HepG2 (cell line): ENCODE measurements around the gene CENPB. TPM values are rescaled to one million over a fixed set of nuclear protein-coding genes. Genes with fewer than 3 reads are reported as not detected.

Experiments used
- CC2D1A ChIP-seq: sonication (generic); formaldehyde crosslinking; IDR thresholded peaks from 2 replicates; pipeline ENCODE4 v1.8.1; 2023; ENCODE audit warnings: mild to moderate bottlenecking, missing genetic modification reagents
- DBP ChIP-seq: sonication (generic); formaldehyde crosslinking; IDR thresholded peaks from 2 replicates; pipeline ENCODE4 v1.4.0; 2020; ENCODE audit warnings: missing genetic modification reagents; ENCODE audit errors: not compliant biosample characterization
- HNRNPK ChIP-seq: fragments of 200-400 bp; formaldehyde crosslinking; IDR thresholded peaks from 2 replicates; pipeline ENCODE4 v1.6.1; 2018; ENCODE audit warnings: low read length, low read depth, moderate library complexity, mild to moderate bottlenecking; ENCODE audit not compliant: poor library complexity, severe bottlenecking
- HOXA3 ChIP-seq: sonication (generic); formaldehyde crosslinking; IDR thresholded peaks from 2 replicates; pipeline ENCODE4 v1.5.0; 2020; ENCODE audit warnings: missing genetic modification reagents
- IRF2 ChIP-seq: IDR thresholded peaks from 2 replicates; pipeline ENCODE4 v1.6.1; 2018; ENCODE audit warnings: missing genetic modification reagents, missing compliant biosample characterization
- KDM2A ChIP-seq: sonication (generic); formaldehyde crosslinking; IDR thresholded peaks from 2 replicates; pipeline ENCODE4 v1.4.0; 2020; ENCODE audit warnings: low read depth, missing genetic modification reagents, borderline replicate concordance
- KMT2A ChIP-seq: sonication (generic); formaldehyde crosslinking; IDR thresholded peaks from 2 replicates; pipeline ENCODE4 v1.4.0; 2020; ENCODE audit warnings: missing genetic modification reagents
- MEF2D ChIP-seq: sonication (generic); formaldehyde crosslinking; IDR thresholded peaks from 2 replicates; pipeline ENCODE4 v1.5.1; 2020; ENCODE audit warnings: mild to moderate bottlenecking, missing genetic modification reagents
- MIER2 ChIP-seq: IDR thresholded peaks from 2 replicates; pipeline ENCODE4 v1.6.1; 2016; ENCODE audit warnings: missing biosample characterization, missing genetic modification reagents
- MZF1 ChIP-seq: sonication (generic); formaldehyde crosslinking; IDR thresholded peaks from 2 replicates; pipeline ENCODE4 v1.8.1; 2023; ENCODE audit warnings: mild to moderate bottlenecking, missing genetic modification reagents, borderline replicate concordance
- NR1H2 ChIP-seq: sonication (generic); formaldehyde crosslinking; IDR thresholded peaks from 2 replicates; pipeline ENCODE4 v1.8.1; 2022; ENCODE audit warnings: low read depth, missing genetic modification reagents, borderline replicate concordance
- NR2F6 ChIP-seq, 2 experiments: IDR thresholded peaks; 2 replicates each; pipeline ENCODE4 v1.6.1; 2016; ENCODE audit warnings: antibody characterized with exemption in 1 of 2, mild to moderate bottlenecking in 1 of 2
- NRL ChIP-seq: sonication (generic); formaldehyde crosslinking; IDR thresholded peaks from 2 replicates; pipeline ENCODE4 v1.5.0; 2020; ENCODE audit warnings: missing genetic modification reagents, mild to moderate bottlenecking, moderate library complexity, borderline replicate concordance
- PATZ1 ChIP-seq: sonication (generic); formaldehyde crosslinking; IDR thresholded peaks from 2 replicates; pipeline ENCODE4 v1.4.0; 2020; ENCODE audit warnings: missing genetic modification reagents
- PTBP1 ChIP-seq: fragments of 200-400 bp; formaldehyde crosslinking; IDR thresholded peaks from 2 replicates; pipeline ENCODE4 v1.6.1; 2018; ENCODE audit warnings: low read length, low read depth; ENCODE audit not compliant: poor library complexity, severe bottlenecking
- RFXANK ChIP-seq: IDR thresholded peaks from 2 replicates; pipeline ENCODE4 v1.6.1; 2016
- SALL1 ChIP-seq: sonication (generic); formaldehyde crosslinking; IDR thresholded peaks from 2 replicates; pipeline ENCODE4 v1.8.0; 2022; ENCODE audit warnings: mild to moderate bottlenecking, missing genetic modification reagents
- SAP130 ChIP-seq: IDR thresholded peaks from 2 replicates; pipeline ENCODE4 v1.6.1; 2016; ENCODE audit warnings: low read depth
- STAG1 ChIP-seq: sonication (generic); formaldehyde crosslinking; IDR thresholded peaks from 2 replicates; pipeline ENCODE4 v1.4.0; 2020; ENCODE audit warnings: missing genetic modification reagents
- ZFX ChIP-seq: sonication (generic); formaldehyde crosslinking; IDR thresholded peaks from 2 replicates; pipeline ENCODE4 v1.4.0; 2020; ENCODE audit warnings: mild to moderate bottlenecking, low read depth, missing genetic modification reagents, moderate library complexity
- ZMYM3 ChIP-seq: sonication (generic); formaldehyde crosslinking; IDR thresholded peaks from 2 replicates; pipeline ENCODE4 v1.5.1; 2020; ENCODE audit warnings: mild to moderate bottlenecking, missing genetic modification reagents
- ZNF160 ChIP-seq: sonication (generic); formaldehyde crosslinking; IDR thresholded peaks from 2 replicates; pipeline ENCODE4 v1.8.0; 2022; ENCODE audit warnings: mild to moderate bottlenecking, inconsistent platforms, missing genetic modification reagents
- ZNF30 ChIP-seq: sonication (generic); formaldehyde crosslinking; IDR thresholded peaks from 2 replicates; pipeline ENCODE4 v1.5.0; 2020; ENCODE audit warnings: mild to moderate bottlenecking, missing genetic modification reagents
- ZNF441 ChIP-seq: sonication (generic); formaldehyde crosslinking; IDR thresholded peaks from 2 replicates; pipeline ENCODE4 v1.7.0; 2021; ENCODE audit warnings: missing genetic modification reagents, borderline replicate concordance
- ZNF501 ChIP-seq: sonication (generic); formaldehyde crosslinking; IDR thresholded peaks from 2 replicates; pipeline ENCODE4 v1.5.1; 2020; ENCODE audit warnings: mild to moderate bottlenecking, moderate library complexity, missing genetic modification reagents
- ZNF572 ChIP-seq: sonication (generic); formaldehyde crosslinking; IDR thresholded peaks from 2 replicates; pipeline ENCODE4 v1.5.1; 2020; ENCODE audit warnings: mild to moderate bottlenecking, missing genetic modification reagents
- ZNF574 ChIP-seq: sonication (generic); formaldehyde crosslinking; IDR thresholded peaks from 2 replicates; pipeline ENCODE4 v1.4.0; 2020; ENCODE audit warnings: missing genetic modification reagents
- polyA plus RNA-seq, 8 experiments: library from polyadenylated mRNA; depleted of rRNA in 3 of 8; stranded (reverse) in 7 of 8; unstranded in 1 of 8; fragments of >200 nt; fragmentation: Illumina TruSeq in 4 of 8; extraction: Trizol in 4 of 8; gene quantifications; 2 replicates each; pipeline versions ENCODE4 v1.2.1 to v1.2.3, GENCODE V29; 2011 to 2016; ENCODE audit warnings: low read depth in 4 of 8, missing spikeins in 1 of 8, mixed read lengths in 1 of 8; ENCODE audit not compliant: insufficient read depth in 1 of 8
- total RNA-seq, 5 experiments: library from RNA; depleted of rRNA; stranded (reverse); fragments of >200 nt; fragmentation: Illumina TruSeq; extraction: Trizol; gene quantifications; 2 replicates each; pipeline ENCODE4 v1.2.3, GENCODE V29; 2016; ENCODE audit warnings: low read depth in 1 of 5

The CENPB gene
- total and polyA plus RNA-seq, 2 of the 13 experiments (the other 11 are each of a cell fraction or from before 2014, with no cell fraction given) = 10.4 to 54.5 TPM

GRCh38 chr20:3753098-3753497, 33.4 kb downstream of the CENPB start (continued):
- TF ChIP-seq NRL (CRISPR knock-in tag) (no peak), MIER2 (CRISPR knock-in tag) (no peak), ZNF501 (CRISPR knock-in tag) (peak; percentile 34; the same call in 1 of the 2 replicates), CC2D1A (CRISPR knock-in tag) (no peak), NR1H2 (no peak), STAG1 (CRISPR knock-in tag) (peak; percentile 85), ZFX (CRISPR knock-in tag) (0 out of 2 replicates have a peak, but pooled peaks have one; percentile 35), ZNF572 (peak; percentile 15; the same call in 1 of the 2 replicates), ZNF441 (CRISPR knock-in tag) (peak; percentile 57; the same call in 1 of the 2 replicates), ZMYM3 (CRISPR knock-in tag) (no peak), KMT2A (peak; percentile 36; the same call in 1 of the 2 replicates), SAP130 (CRISPR knock-in tag) (peak; percentile 35; the same call in 1 of the 2 replicates), IRF2 (peak; percentile 27; the same call in 1 of the 2 replicates), RFXANK (CRISPR knock-in tag) (no peak), ZNF160 (CRISPR knock-in tag) (no peak), ZNF30 (0 out of 2 replicates have a peak, but pooled peaks have one; percentile 36), DBP (CRISPR knock-in tag) (no peak), HOXA3 (CRISPR knock-in tag) (no peak), MZF1 (CRISPR knock-in tag) (0 out of 2 replicates have a peak, but pooled peaks have one; percentile 64), PATZ1 (CRISPR knock-in tag) (0 out of 2 replicates have a peak, but pooled peaks have one; percentile 22), NR2F6 (IDR thresholded peaks at IDR 0.05) (no peak), NR2F6 (CRISPR knock-in tag; IDR thresholded peaks at IDR 0.05) (no peak; the same call in 1 of the 2 replicates), SALL1 (peak; percentile 33; the same call in 1 of the 2 replicates), HNRNPK (no peak), KDM2A (CRISPR knock-in tag) (peak; percentile 21; the same call in 1 of the 2 replicates), MEF2D (peak; percentile 32; the same call in 1 of the 2 replicates), PTBP1 (no peak), ZNF574 (CRISPR knock-in tag) (peak; percentile 68; the same call in 1 of the 2 replicates)
